ENCODE measurements around the gene AARS2. TPM values are rescaled to one million over a fixed set of nuclear protein-coding genes. Genes with fewer than 3 reads are reported as not detected.

Gene AARS2
- total and polyA plus RNA-seq, 2 donors, result 7.5 to 13.6 TPM

GRCh38 chr6:44302856-44303255, 10.3 kb downstream of the AARS2 start:
- Histone ChIP-seq H3K27ac (ENCODE audit: low read depth) (no peak overlapping the region), H3K36me3 (ENCODE audit: insufficient read depth) (peaks cover 4% of the 10 kb centered on the region), H3K4me1 (ENCODE audit: insufficient read depth) (no peaks in the 10 kb centered on the region), H3K4me3 (ENCODE audit: low read depth, low read length) (no peak overlapping the region)
- DNase-seq (ENCODE audit: extremely low spot score), result no peak
- WGBS, result 97% methylated on average over 12 of the region's 12 CpGs

- Histone ChIP-seq H3K4me3 (ENCODE audit: low read depth, low read length) (no peak overlapping the region), H3K36me3 (ENCODE audit: insufficient read depth) (peaks cover 4% of the 10 kb centered on the region), H3K27ac (ENCODE audit: low read depth) (no peak overlapping the region), H3K4me1 (ENCODE audit: insufficient read depth) (peaks cover 2% of the 10 kb centered on the region)
- WGBS, result 92% methylated on average over 14 of the region's 14 CpGs
- DNase-seq (ENCODE audit: extremely low spot score), result no peak
These were observed 11.2 kb downstream of the AARS2 start for GRCh38 chr6:44301782-44302564.

- no peak overlapping the region for H3K4me3 ChIP-seq (ENCODE audit: low read depth, low read length)
- peaks cover 2% of the 10 kb centered on the region for H3K4me1 ChIP-seq (ENCODE audit: insufficient read depth)
- peaks cover 4% of the 10 kb centered on the region for H3K36me3 ChIP-seq (ENCODE audit: insufficient read depth)
- no peak for DNase-seq (ENCODE audit: extremely low spot score)
- no peak overlapping the region for H3K27ac ChIP-seq (ENCODE audit: low read depth)
- WGBS, result 93% methylated on average over 8 of the region's 8 CpGs
These were observed 12.0 kb downstream of the AARS2 start for GRCh38 chr6:44301106-44301505.

GRCh38 chr6:44300292-44300823, 12.8 kb downstream of the AARS2 start:
- no peak for DNase-seq (ENCODE audit: extremely low spot score)

GRCh38 chr6:44298864-44299263, 14.3 kb downstream of the AARS2 start:
- no peak for DNase-seq (ENCODE audit: extremely low spot score)
- WGBS, result 83% methylated on average over 3 of the region's 3 CpGs
- H3K36me3 ChIP-seq (ENCODE audit: insufficient read depth), result no peaks in the 10 kb centered on the region

More at GRCh38 chr6:44300292-44300823, 12.8 kb downstream of the AARS2 start:
- Histone ChIP-seq H3K36me3 (ENCODE audit: insufficient read depth) (no peaks in the 10 kb centered on the region), H3K4me1 (ENCODE audit: insufficient read depth) (peaks cover 2% of the 10 kb centered on the region), H3K4me3 (ENCODE audit: low read depth, low read length) (no peak overlapping the region), H3K27ac (ENCODE audit: low read depth) (no peak overlapping the region)
- WGBS, result 89% methylated on average over 7 of the region's 7 CpGs

GRCh38 chr6:44298055-44298803, 14.9 kb downstream of the AARS2 start:
- Histone ChIP-seq H3K4me1 (ENCODE audit: insufficient read depth) (peaks cover 2% of the 10 kb centered on the region), H3K36me3 (ENCODE audit: insufficient read depth) (no peaks in the 10 kb centered on the region), H3K4me3 (ENCODE audit: low read depth, low read length) (no peak overlapping the region), H3K27ac (ENCODE audit: low read depth) (no peak overlapping the region)
- WGBS, result 34% methylated on average over 20 of the region's 20 CpGs
- no peak for DNase-seq (ENCODE audit: extremely low spot score)

More at GRCh38 chr6:44298864-44299263, 14.3 kb downstream of the AARS2 start:
- H3K4me3 ChIP-seq (ENCODE audit: low read depth, low read length), result no peak overlapping the region
- peaks cover 2% of the 10 kb centered on the region for H3K4me1 ChIP-seq (ENCODE audit: insufficient read depth)
- no peak overlapping the region for H3K27ac ChIP-seq (ENCODE audit: low read depth)

GRCh38 chr6:44297063-44298038, 15.8 kb downstream of the AARS2 start:
- under 1% methylated on average over 86 of the region's 86 CpGs for WGBS
- Histone ChIP-seq H3K4me3 (ENCODE audit: low read depth, low read length) (peak overlapping the region; percentile 35), H3K4me1 (ENCODE audit: insufficient read depth) (peaks cover 2% of the 10 kb centered on the region), H3K27ac (ENCODE audit: low read depth) (no peak overlapping the region), H3K36me3 (ENCODE audit: insufficient read depth) (no peaks in the 10 kb centered on the region)
- DNase-seq (ENCODE audit: extremely low spot score), result no peak

- WGBS, result 76% methylated on average over 7 of the region's 7 CpGs
- no peak overlapping the region for H3K4me3 ChIP-seq (ENCODE audit: low read depth, low read length)
- H3K4me1 ChIP-seq (ENCODE audit: insufficient read depth), result peaks cover 2% of the 10 kb centered on the region
- no peak for DNase-seq (ENCODE audit: extremely low spot score)
- H3K27ac ChIP-seq (ENCODE audit: low read depth), result no peak overlapping the region
- no peaks in the 10 kb centered on the region for H3K36me3 ChIP-seq (ENCODE audit: insufficient read depth)
These were observed 18.0 kb downstream of the AARS2 start for GRCh38 chr6:44294832-44295791.

- H3K27ac ChIP-seq (ENCODE audit: low read depth), result no peak overlapping the region
- H3K36me3 ChIP-seq (ENCODE audit: insufficient read depth), result no peaks in the 10 kb centered on the region
- no peak overlapping the region for H3K4me3 ChIP-seq (ENCODE audit: low read depth, low read length)
- 83% methylated on average over 4 of the region's 4 CpGs for WGBS
- peaks cover 2% of the 10 kb centered on the region for H3K4me1 ChIP-seq (ENCODE audit: insufficient read depth)
- DNase-seq (ENCODE audit: extremely low spot score), result no peak
These were observed 20.3 kb downstream of the AARS2 start for GRCh38 chr6:44292661-44293365.

- H3K27ac ChIP-seq (ENCODE audit: low read depth), result no peak overlapping the region
- 78% methylated on average over 4 of the region's 4 CpGs for whole genome bisulfite sequencing
- H3K36me3 ChIP-seq (ENCODE audit: insufficient read depth), result no peaks in the 10 kb centered on the region
- H3K4me3 ChIP-seq (ENCODE audit: low read depth, low read length), result no peak overlapping the region
- no peak for DNase-seq (ENCODE audit: extremely low spot score)
- H3K4me1 ChIP-seq (ENCODE audit: insufficient read depth), result no peaks in the 10 kb centered on the region
These were observed 21.3 kb downstream of the AARS2 start for GRCh38 chr6:44291841-44292240.

GRCh38 chr6:44289726-44290260, 23.4 kb downstream of the AARS2 start:
- Histone ChIP-seq H3K27ac (ENCODE audit: low read depth) (no peak overlapping the region), H3K4me3 (ENCODE audit: low read depth, low read length) (no peak overlapping the region), H3K36me3 (ENCODE audit: insufficient read depth) (no peaks in the 10 kb centered on the region), H3K4me1 (ENCODE audit: insufficient read depth) (no peaks in the 10 kb centered on the region)
- WGBS, result 54% methylated on average over 7 of the region's 7 CpGs
- no peak for DNase-seq (ENCODE audit: extremely low spot score)

All from urinary bladder (tissue), 4 donors.